HG03520 (cell line): ENCODE measurements around the gene C11orf65.
"Not testable (repeated sequence)": the region's sequence is repeated elsewhere in the genome, so short reads cannot be mapped to it uniquely, and the experiment has no call there.

ENCODE experiments used
- ATAC-seq: cut with Tn5 transposase; IDR thresholded peaks from one replicate; pipeline ENCODE4 v1.9.1; 2021; ENCODE audit warnings: mild to moderate bottlenecking, moderate library complexity; ENCODE audit not compliant: unreplicated experiment

The C11orf65 gene

DNA sequence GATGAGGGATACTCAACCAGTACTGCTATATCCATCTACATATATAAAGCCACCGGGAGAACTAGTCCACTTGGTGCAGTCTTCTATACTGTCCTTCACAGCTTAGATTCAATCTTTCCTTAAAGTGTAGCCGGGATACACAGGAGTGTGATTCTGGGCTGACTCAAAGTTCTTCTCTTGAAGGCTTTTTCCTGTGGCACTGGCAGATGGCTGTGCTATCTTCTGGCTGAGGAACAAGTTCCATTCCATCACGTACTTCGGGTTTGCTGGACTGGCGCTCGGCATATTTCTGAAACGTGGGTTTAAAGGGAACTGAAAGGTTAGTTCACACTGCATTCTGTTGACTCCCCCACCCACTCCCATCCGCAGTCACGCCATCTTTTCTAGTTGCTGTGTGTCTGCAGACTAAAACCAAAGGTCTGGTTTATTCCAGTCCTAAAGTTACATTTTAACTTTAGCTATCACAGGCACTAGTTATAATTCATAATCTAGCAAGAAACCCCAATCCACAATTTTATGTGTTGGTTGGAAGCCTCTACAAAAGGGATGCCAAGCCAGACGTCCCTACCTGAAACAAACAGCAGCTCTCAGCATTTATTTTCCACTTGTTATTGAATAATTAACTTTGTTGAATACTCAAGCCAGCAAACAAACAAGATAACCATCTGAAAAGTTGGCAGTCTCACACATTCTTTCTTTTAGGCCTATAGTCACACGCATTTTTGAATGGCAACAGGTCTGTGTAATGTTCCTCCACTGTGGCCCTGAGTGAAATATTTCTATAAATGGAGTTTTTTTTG lies 7.5 kb upstream of the C11orf65 start:
- ATAC-seq, result no peak

GRCh38 chr11:108472681-108473080 lies 5.4 kb upstream of the C11orf65 start:
- ATAC-seq, result no peak

DNA sequence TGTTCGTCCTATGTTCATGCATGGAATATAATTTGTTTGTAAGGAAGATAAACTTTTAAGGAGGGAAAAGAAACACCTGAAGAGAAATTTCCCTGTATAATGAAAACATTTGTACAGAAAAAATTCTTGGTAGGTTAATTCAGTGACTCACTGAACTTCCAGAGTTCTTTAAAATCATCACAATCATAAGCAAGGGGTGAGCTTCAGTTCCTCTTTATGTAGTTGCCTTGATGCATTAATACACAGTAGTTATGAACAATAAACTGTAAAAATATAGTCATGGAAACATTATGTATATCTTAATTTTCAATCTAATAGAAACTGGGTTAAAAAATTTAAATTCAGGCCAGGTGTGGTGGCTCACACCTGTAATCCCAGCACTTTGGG lies 1.1 kb upstream of the C11orf65 start:
- no peak for ATAC-seq

DNA sequence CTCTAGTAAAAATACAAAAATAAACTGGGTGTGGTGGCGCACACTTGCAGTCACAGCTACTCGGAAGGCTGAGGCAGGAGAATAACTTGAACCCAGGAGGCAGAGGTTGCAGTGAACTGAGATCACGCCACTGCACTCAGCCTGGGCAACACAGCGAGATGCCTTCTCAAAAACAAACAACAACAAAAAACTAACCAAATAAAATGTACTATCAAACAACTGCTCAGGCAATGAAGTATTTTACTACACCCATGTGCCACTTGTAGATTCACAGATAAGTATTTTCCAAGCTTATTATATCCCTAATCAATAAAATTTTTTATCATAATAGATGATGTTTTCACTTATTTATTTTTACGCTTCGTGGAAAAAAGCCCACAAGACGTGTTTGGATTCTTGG lies 924 bp downstream of the C11orf65 start:
- ATAC-seq, result no peak

GRCh38 chr11:108453207-108453835 lies 14.0 kb downstream of the C11orf65 start:
- no peak for ATAC-seq

- ATAC-seq, result not testable (repeated sequence)
Measured at GRCh38 chr11:108441445-108441844, 25.9 kb downstream of the C11orf65 start.

GRCh38 chr11:108436594-108436993 lies 30.7 kb downstream of the C11orf65 start:
- ATAC-seq, result no peak

GRCh38 chr11:108435066-108435465 lies 32.3 kb downstream of the C11orf65 start:
- no peak for ATAC-seq

DNA sequence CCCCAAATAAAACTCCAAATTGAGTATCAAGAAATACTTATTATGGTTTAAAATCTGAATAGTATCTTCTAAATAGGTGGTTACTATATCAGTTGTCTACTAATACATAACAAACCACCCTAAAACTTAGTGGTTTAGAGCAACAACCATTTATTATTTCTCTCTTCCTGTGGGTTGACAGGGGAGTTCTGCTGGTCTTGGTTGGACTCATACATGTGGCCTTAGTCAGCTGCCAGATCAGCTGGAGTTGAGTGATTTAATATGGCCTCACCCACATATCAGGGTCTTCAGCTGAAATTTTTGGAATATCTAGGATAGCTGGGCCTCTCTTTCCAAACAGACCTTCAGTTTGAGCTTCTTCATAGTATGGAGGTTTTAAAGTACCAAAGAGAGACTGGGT lies 34.5 kb downstream of the C11orf65 start:
- ATAC-seq, result no peak

- ATAC-seq, result no peak
Measured at GRCh38 chr11:108431997-108432396, 35.3 kb downstream of the C11orf65 start.

- no peak for ATAC-seq
Measured at GRCh38 chr11:108431370-108431769, 36.0 kb downstream of the C11orf65 start.

- not testable (repeated sequence) for ATAC-seq
Measured at GRCh38 chr11:108417551-108417950, 49.8 kb downstream of the C11orf65 start.

DNA sequence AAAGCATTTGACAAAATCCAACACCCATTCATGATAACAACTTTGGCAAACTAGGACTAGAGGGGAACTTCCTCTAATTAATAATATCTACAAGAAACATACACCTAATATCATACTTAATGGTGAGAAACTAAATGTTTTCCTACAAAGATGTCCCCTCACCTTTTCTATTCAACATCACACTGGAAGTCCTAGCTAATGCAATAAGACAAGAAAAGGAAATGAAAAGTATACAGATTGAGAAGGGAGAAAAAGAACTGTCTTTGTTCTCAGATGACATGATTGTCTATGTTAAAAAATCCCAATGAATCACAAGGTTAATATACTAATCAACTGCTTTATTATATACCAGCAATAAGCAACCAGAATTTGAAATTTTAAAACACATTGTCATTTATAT lies 52.4 kb downstream of the C11orf65 start:
- ATAC-seq, result no peak

- ATAC-seq, result no peak
Measured at GRCh38 chr11:108405706-108406105, 61.6 kb downstream of the C11orf65 start.

- ATAC-seq, result no peak
Measured at GRCh38 chr11:108403052-108403451, 64.3 kb downstream of the C11orf65 start.

DNA sequence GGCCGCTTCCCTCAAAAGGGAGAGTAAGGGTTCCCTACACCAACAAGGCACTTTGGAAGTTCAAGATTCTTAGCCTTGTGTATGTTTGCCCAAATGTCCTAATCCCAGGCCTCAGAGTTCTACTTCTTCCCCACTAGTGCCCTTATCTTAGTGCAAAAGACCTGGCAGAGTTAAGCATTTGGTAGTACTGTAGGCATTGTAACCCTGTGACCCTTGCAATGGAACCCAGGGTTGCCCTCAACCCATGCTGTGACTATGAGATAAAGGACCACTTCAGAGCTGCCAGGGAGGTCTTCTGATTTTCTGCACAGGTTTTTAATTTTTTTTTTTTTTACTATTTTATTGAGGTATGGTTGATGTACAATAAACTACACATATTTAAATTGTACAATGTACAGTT lies 65.1 kb downstream of the C11orf65 start:
- no peak for ATAC-seq

DNA sequence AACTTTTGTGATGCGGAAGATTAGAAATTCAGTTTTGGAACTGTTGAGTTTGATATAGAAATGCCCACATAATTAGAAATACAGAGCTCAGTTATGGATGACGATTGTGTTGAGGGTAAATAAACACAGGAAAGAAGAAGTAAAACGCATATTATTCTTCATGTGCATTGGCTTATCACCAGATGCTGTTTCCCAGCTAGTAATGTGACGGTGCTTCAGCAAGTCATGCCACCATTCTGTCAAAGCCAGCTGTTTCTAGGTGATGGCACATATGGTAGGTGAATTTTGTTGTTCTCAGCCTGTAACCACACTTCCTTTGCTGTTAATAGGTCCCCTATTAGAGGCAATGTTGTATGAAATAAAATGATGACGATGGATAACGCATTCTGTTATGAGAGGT lies 68.9 kb downstream of the C11orf65 start:
- ATAC-seq, result no peak

DNA sequence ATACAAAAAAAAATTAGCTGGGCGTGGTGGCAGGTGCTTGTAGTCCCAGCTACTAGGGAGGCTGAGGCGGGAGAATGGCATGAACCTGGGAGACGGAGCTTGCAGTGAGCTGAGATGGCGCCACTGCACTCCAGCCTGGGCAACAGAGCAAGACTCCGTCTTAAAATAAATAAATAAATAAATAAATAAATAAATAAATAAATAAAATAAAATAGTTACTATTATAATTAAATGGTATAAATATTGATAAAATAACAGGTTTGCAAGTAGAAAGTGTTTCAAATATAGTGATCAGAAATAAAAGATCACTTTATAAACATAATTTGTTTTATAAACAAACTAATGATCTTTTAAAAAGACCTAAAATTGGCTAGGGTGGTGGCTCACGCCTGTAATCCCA lies 70.7 kb downstream of the C11orf65 start:
- ATAC-seq, result not testable (repeated sequence)

DNA sequence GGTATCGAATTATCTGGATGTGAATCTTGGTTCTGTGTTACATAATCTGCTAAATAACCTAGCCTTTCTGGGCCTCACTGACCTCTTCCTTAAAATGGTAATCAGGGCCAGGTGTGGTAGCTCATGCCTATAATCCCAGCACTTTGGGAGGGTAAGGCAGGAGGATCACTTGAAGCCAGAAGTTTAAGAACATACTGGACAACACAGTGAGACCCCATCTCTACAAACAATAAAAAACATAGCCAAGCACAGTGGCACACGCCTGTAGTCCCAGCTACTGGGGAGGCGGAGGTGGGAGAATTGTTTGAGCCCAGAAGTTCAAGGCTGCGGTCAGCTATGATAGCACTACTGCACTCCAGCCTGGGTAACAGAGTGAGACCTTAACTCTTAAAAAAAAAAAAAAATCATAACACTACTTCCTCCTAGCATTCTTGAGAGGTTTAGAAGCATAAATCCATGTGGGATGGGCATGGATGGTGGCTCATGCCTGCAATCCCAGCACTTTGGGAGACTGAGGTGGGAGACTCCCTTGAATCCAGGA lies 72.5 kb downstream of the C11orf65 start:
- no peak for ATAC-seq

GRCh38 chr11:108393046-108393445 lies 74.3 kb downstream of the C11orf65 start:
- no peak for ATAC-seq

- ATAC-seq, result no peak
Measured at GRCh38 chr11:108392353-108392752, 75.0 kb downstream of the C11orf65 start.

- ATAC-seq, result no peak
Measured at GRCh38 chr11:108388576-108388975, 78.8 kb downstream of the C11orf65 start.
